Measurements from ENCODE around the gene FRMD3. TPM values are rescaled to one million over a fixed set of nuclear protein-coding genes. Genes with fewer than 3 reads are reported as not detected.

FRMD3 gene
- polyA plus RNA-seq, 1 donor from 2014 or later: 13.0 TPM

DNA sequence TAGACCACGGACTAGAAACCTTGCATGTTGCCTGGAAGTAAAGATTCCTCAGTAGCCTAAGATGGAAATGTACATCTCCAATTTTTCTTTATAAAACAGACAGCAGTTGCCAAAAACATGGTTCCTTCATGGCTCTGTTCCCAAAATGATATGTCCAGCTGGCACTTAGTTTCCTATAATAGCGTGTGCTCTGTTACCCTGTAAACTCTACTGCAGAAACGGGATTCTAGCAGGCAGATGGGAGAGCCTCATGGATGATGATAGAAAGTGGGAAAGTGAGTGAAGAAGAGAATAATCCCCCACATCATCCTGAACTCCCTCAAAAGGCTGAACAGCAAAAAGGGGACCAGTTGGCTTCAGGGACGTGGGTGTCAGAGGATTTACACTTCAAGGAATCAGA, 118.2 kb downstream of the FRMD3 start:
- Histone ChIP-seq H3K79me2 (replicated peaks; ENCODE audit: insufficient read depth, low read length) (no peaks in the 10 kb centered on the region), H4K20me1 (ENCODE audit: insufficient read depth) (no peaks in the 10 kb centered on the region), H3K27me3 (ENCODE audit: insufficient read depth, low read depth, low read length) (no peaks in the 10 kb centered on the region), H3K4me2 (ENCODE audit: low read length) (no peak overlapping the region), H3F3A (ENCODE audit: insufficient read depth, low read length, poor library complexity, severe bottlenecking) (no peaks in the 10 kb centered on the region), H3K36me3 (ENCODE audit: insufficient read depth, low read length) (no peaks in the 10 kb centered on the region), H3K9ac (ENCODE audit: low read length) (no peak overlapping the region), H3K9me3 (ENCODE audit: low read length) (no peaks in the 10 kb centered on the region), H3K4me3 (ENCODE audit: low read length) (no peak overlapping the region), H3K9me2 (ENCODE audit: insufficient read depth, low read length) (no peaks in the 10 kb centered on the region), H3K27ac (ENCODE audit: low read length) (no peak overlapping the region), H2AFZ (ENCODE audit: low read depth, low read length) (no peak overlapping the region)
- TF ChIP-seq EP300 (conservative IDR thresholded peaks at IDR 0.05; ENCODE audit: poor library complexity, severe bottlenecking): no peak
- TF ChIP-seq EZH2 (IDR thresholded peaks at IDR 0.05; ENCODE audit: borderline replicate concordance, insufficient read depth, low read length, poor library complexity, severe bottlenecking): no peak
- TF ChIP-seq TAF1 (IDR thresholded peaks at IDR 0.05; ENCODE audit: low read depth): no peak
- TF ChIP-seq, protein P1, sequence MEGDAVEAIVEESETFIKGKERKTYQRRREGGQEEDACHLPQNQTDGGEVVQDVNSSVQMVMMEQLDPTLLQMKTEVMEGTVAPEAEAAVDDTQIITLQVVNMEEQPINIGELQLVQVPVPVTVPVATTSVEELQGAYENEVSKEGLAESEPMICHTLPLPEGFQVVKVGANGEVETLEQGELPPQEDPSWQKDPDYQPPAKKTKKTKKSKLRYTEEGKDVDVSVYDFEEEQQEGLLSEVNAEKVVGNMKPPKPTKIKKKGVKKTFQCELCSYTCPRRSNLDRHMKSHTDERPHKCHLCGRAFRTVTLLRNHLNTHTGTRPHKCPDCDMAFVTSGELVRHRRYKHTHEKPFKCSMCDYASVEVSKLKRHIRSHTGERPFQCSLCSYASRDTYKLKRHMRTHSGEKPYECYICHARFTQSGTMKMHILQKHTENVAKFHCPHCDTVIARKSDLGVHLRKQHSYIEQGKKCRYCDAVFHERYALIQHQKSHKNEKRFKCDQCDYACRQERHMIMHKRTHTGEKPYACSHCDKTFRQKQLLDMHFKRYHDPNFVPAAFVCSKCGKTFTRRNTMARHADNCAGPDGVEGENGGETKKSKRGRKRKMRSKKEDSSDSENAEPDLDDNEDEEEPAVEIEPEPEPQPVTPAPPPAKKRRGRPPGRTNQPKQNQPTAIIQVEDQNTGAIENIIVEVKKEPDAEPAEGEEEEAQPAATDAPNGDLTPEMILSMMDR (IDR thresholded peaks at IDR 0.05; ENCODE audit: poor library complexity, severe bottlenecking): no peak
- TF ChIP-seq MXI1 (conservative IDR thresholded peaks at IDR 0.05; ENCODE audit: poor library complexity, severe bottlenecking): no peak
- TF ChIP-seq, protein P2, sequence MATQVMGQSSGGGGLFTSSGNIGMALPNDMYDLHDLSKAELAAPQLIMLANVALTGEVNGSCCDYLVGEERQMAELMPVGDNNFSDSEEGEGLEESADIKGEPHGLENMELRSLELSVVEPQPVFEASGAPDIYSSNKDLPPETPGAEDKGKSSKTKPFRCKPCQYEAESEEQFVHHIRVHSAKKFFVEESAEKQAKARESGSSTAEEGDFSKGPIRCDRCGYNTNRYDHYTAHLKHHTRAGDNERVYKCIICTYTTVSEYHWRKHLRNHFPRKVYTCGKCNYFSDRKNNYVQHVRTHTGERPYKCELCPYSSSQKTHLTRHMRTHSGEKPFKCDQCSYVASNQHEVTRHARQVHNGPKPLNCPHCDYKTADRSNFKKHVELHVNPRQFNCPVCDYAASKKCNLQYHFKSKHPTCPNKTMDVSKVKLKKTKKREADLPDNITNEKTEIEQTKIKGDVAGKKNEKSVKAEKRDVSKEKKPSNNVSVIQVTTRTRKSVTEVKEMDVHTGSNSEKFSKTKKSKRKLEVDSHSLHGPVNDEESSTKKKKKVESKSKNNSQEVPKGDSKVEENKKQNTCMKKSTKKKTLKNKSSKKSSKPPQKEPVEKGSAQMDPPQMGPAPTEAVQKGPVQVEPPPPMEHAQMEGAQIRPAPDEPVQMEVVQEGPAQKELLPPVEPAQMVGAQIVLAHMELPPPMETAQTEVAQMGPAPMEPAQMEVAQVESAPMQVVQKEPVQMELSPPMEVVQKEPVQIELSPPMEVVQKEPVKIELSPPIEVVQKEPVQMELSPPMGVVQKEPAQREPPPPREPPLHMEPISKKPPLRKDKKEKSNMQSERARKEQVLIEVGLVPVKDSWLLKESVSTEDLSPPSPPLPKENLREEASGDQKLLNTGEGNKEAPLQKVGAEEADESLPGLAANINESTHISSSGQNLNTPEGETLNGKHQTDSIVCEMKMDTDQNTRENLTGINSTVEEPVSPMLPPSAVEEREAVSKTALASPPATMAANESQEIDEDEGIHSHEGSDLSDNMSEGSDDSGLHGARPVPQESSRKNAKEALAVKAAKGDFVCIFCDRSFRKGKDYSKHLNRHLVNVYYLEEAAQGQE (IDR thresholded peaks at IDR 0.05; ENCODE audit: borderline replicate concordance): no peak
- TF ChIP-seq POLR2AphosphoS5 (IDR thresholded peaks at IDR 0.05): no peak
- no peak for TF ChIP-seq SMC3 (conservative IDR thresholded peaks at IDR 0.05; ENCODE audit: poor library complexity)
- no peak for TF ChIP-seq RAD21 (conservative IDR thresholded peaks at IDR 0.05)

DNA sequence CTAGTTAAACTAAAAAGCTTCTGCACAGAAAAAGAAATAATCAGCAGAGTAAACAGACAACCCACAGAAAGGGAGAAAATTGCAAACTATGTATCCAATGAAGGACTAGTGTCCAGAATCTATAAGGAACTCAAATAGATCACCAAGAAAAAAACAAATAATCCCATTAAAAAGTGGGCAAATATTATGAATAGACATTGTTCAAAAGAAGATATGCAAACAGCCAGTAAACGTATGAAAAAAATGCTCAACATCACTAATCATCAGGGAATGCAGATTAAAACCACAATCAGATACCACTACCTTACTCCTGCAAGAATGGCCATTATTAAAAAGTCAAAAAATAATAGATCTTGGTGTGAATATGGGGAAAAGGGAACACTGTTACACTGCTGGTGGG, 119.9 kb downstream of the FRMD3 start:
- H3K36me3 ChIP-seq (ENCODE audit: insufficient read depth, low read length): no peaks in the 10 kb centered on the region
- no peaks in the 10 kb centered on the region for H3K79me2 ChIP-seq (replicated peaks; ENCODE audit: insufficient read depth, low read length)
- no peaks in the 10 kb centered on the region for H3K9me3 ChIP-seq (ENCODE audit: low read length)
- no peaks in the 10 kb centered on the region for H4K20me1 ChIP-seq (ENCODE audit: insufficient read depth)
- H3F3A ChIP-seq (ENCODE audit: insufficient read depth, low read length, poor library complexity, severe bottlenecking): no peaks in the 10 kb centered on the region
- H3K27me3 ChIP-seq (ENCODE audit: insufficient read depth, low read depth, low read length): no peaks in the 10 kb centered on the region
- no peak overlapping the region for H2AFZ ChIP-seq (ENCODE audit: low read depth, low read length)
- no peak overlapping the region for H3K4me2 ChIP-seq (ENCODE audit: low read length)
- H3K9ac ChIP-seq (ENCODE audit: low read length): no peak overlapping the region
- no peak overlapping the region for H3K4me3 ChIP-seq (ENCODE audit: low read length)
- no peak overlapping the region for H3K27ac ChIP-seq (ENCODE audit: low read length)
- TF ChIP-seq EZH2 (IDR thresholded peaks at IDR 0.05; ENCODE audit: borderline replicate concordance, insufficient read depth, low read length, poor library complexity, severe bottlenecking) (no peak), EP300 (conservative IDR thresholded peaks at IDR 0.05; ENCODE audit: poor library complexity, severe bottlenecking) (no peak), POLR2AphosphoS5 (IDR thresholded peaks at IDR 0.05) (no peak), SMC3 (conservative IDR thresholded peaks at IDR 0.05; ENCODE audit: poor library complexity) (no peak), TAF1 (IDR thresholded peaks at IDR 0.05; ENCODE audit: low read depth) (no peak), RAD21 (conservative IDR thresholded peaks at IDR 0.05) (no peak), MXI1 (conservative IDR thresholded peaks at IDR 0.05; ENCODE audit: poor library complexity, severe bottlenecking) (no peak)
- TF ChIP-seq, protein P2 (IDR thresholded peaks at IDR 0.05; ENCODE audit: borderline replicate concordance): no peak
- TF ChIP-seq, protein P1 (IDR thresholded peaks at IDR 0.05; ENCODE audit: poor library complexity, severe bottlenecking): no peak
- H3K9me2 ChIP-seq (ENCODE audit: insufficient read depth, low read length): no peaks in the 10 kb centered on the region

Data from neural cell (in vitro differentiated cells).